Fibroblast of the aortic adventitia (primary cell): ENCODE data around the gene LRCH1. TPM values are rescaled to one million over a fixed set of nuclear protein-coding genes. Genes with fewer than 3 reads are reported as not detected.

ENCODE experiments used
- DNase-seq: peaks from one replicate; pipeline ENCODE4 v3.0.0-alpha.2; 2010; ENCODE audit warnings: low read depth
- H3K4me3 ChIP-seq: 2 replicates; pipeline ENCODE4 v1.5.1; 2011; ENCODE audit warnings: low read depth, mild to moderate bottlenecking, control low read depth, low read length, moderate library complexity
- total RNA-seq: library from RNA; depleted of rRNA; stranded (reverse); fragments of >200 nt; gene quantifications from 2 replicates; pipeline ENCODE4 v1.2.3, GENCODE V29; 2012; ENCODE audit warnings: low replicate concordance
- TF ChIP-seq, protein P1 (sequence below): IDR thresholded peaks from 2 replicates; pipeline ENCODE4 v1.5.1; 2011; ENCODE audit warnings: mild to moderate bottlenecking, low read length, control low read depth, inconsistent platforms; ENCODE audit not compliant: insufficient read depth

The LRCH1 gene
- total RNA-seq, 1 donor, result 9.5 TPM

DNA sequence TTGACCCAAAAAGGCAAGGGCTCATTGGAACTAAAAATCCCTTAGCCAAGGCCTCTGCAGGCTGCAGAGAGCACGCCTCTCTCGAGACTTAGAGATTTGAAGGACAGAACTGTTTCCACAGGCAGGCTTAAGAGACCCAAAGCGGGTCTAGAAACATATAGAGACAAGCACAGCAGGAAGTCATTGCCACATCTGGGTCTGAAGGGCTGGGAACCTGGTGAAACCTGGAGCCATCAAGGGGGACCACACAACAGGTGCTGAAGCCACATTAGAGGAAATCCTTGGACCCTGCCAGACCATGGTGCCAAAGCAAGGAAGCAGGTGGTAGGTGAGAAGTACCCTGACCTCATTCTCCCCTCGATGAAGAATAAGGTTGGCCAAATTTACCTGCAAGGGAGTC is 33.8 kb upstream of the LRCH1 start:
- no peak overlapping the region for H3K4me3 ChIP-seq
- TF ChIP-seq, protein P1, sequence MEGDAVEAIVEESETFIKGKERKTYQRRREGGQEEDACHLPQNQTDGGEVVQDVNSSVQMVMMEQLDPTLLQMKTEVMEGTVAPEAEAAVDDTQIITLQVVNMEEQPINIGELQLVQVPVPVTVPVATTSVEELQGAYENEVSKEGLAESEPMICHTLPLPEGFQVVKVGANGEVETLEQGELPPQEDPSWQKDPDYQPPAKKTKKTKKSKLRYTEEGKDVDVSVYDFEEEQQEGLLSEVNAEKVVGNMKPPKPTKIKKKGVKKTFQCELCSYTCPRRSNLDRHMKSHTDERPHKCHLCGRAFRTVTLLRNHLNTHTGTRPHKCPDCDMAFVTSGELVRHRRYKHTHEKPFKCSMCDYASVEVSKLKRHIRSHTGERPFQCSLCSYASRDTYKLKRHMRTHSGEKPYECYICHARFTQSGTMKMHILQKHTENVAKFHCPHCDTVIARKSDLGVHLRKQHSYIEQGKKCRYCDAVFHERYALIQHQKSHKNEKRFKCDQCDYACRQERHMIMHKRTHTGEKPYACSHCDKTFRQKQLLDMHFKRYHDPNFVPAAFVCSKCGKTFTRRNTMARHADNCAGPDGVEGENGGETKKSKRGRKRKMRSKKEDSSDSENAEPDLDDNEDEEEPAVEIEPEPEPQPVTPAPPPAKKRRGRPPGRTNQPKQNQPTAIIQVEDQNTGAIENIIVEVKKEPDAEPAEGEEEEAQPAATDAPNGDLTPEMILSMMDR, result no peak
- no peak for DNase-seq

GRCh38 chr13:46520166-46520565 is 32.8 kb upstream of the LRCH1 start:
- H3K4me3 ChIP-seq, result no peak overlapping the region
- TF ChIP-seq, protein P1, result no peak
- no peak for DNase-seq

DNA sequence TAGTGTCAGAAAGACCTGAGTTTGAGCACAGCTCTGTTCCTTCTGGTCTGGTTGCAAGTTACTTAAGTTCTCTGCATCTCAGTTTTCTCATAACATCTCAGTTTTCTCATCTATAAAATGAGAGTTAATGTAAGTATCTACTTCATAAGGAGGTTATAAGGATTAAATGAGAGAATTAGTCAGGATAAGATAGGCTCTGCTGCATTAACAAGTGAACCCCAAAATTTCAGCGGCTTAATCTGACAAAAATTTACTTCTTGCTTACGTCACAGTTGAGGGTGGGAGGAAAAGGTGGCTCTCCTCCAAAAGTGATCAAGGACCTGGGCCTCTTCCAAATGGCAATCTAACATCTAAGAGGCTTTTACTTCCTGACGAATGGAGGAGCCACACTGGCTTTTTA is 31.5 kb upstream of the LRCH1 start:
- H3K4me3 ChIP-seq, result no peak overlapping the region
- TF ChIP-seq, protein P1, result no peak
- no peak for DNase-seq

GRCh38 chr13:46521921-46522747 is 30.8 kb upstream of the LRCH1 start:
- H3K4me3 ChIP-seq, result no peak overlapping the region
- peak; percentile 25 for DNase-seq
- TF ChIP-seq, protein P1, result no peak

- peak; percentile 14 for DNase-seq
- no peak overlapping the region for H3K4me3 ChIP-seq
- TF ChIP-seq, protein P1, result no peak
Measured at GRCh38 chr13:46522748-46523030, 30.3 kb upstream of the LRCH1 start.

GRCh38 chr13:46523972-46524752 is 28.8 kb upstream of the LRCH1 start:
- peak; percentile 80 for DNase-seq
- H3K4me3 ChIP-seq, result no peak overlapping the region
- TF ChIP-seq, protein P1, result no peak
